ENCODE results near the gene COL16A1.

The COL16A1 gene

GRCh38 chr1:31657972-31658510 lies 45.8 kb downstream of the COL16A1 start:
- DNase-seq (ENCODE audit: low read depth): no peak
- TF ChIP-seq, protein P1, sequence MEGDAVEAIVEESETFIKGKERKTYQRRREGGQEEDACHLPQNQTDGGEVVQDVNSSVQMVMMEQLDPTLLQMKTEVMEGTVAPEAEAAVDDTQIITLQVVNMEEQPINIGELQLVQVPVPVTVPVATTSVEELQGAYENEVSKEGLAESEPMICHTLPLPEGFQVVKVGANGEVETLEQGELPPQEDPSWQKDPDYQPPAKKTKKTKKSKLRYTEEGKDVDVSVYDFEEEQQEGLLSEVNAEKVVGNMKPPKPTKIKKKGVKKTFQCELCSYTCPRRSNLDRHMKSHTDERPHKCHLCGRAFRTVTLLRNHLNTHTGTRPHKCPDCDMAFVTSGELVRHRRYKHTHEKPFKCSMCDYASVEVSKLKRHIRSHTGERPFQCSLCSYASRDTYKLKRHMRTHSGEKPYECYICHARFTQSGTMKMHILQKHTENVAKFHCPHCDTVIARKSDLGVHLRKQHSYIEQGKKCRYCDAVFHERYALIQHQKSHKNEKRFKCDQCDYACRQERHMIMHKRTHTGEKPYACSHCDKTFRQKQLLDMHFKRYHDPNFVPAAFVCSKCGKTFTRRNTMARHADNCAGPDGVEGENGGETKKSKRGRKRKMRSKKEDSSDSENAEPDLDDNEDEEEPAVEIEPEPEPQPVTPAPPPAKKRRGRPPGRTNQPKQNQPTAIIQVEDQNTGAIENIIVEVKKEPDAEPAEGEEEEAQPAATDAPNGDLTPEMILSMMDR (IDR thresholded peaks at IDR 0.05; ENCODE audit: low read length, missing control alignments): no peak

DNA sequence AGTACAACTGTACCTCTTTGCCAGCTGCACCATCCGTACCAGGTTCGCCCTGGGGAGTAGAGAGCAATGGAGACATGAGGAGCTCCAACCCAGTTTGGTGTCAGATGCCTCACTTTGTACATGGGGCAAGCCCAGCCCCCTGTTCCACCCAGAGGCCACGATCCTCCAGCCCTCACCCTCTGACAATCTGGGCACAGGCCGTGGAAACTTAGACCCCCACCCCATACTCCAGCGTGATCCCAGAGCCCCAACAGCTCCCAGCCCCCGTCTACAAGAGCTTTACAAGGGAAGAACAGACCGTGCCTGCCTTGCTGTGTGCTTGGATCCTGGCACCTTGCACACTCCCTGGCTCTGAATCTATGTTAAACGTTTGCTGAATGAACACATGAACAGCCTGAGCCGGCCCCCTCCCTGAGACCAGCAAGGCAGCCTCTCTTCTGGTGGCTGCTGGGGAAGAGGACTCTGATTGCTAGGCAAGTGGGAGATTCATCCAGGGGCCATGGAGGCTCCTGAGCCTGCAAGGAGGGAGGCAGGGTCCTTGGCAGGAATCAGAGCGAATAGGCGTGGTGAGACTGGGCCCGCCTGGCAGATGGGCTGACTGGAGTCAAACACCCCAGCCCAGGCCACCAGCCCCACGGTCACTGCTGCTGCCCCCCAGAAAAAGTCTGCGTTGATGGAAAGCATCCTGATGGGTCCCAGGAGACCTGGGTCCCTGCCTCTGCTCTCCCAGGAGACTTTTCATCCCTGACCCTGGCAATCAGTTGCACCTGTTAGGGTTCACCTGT lies 46.6 kb downstream of the COL16A1 start:
- DNase-seq (ENCODE audit: low read depth): no peak
- no peak overlapping the region for H3K4me3 ChIP-seq (replicated peaks; ENCODE audit: low read depth, low read length)
- TF ChIP-seq, protein P1 (IDR thresholded peaks at IDR 0.05; ENCODE audit: low read length, missing control alignments): no peak

More at GRCh38 chr1:31657972-31658510, 45.8 kb downstream of the COL16A1 start:
- no peak overlapping the region for H3K4me3 ChIP-seq (replicated peaks; ENCODE audit: low read depth, low read length)

GRCh38 chr1:31655756-31656155 lies 48.1 kb downstream of the COL16A1 start:
- H3K4me3 ChIP-seq (replicated peaks; ENCODE audit: low read depth, low read length): no peak overlapping the region
- no peak for DNase-seq (ENCODE audit: low read depth)
- TF ChIP-seq, protein P1 (IDR thresholded peaks at IDR 0.05; ENCODE audit: low read length, missing control alignments): no peak

DNA sequence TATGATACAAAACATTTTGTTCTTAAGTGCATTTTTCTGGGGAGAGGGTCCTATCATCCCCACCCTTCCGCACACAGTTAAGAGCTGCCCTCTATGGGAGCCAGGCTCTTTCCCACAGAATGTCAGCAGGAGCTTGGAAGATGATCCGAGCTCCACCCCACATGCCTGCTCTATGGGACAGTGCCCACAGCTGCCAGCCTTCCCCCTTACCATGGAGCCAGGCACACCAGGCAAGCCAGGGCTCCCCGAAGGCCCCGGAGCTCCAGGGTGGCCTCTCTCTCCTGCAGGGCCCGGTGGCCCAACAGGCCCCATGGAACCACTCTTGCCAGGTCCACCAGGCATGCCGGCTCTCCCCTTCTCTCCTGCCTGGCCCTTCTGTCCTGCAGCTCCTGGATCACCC lies 48.7 kb downstream of the COL16A1 start:
- H3K4me3 ChIP-seq (replicated peaks; ENCODE audit: low read depth, low read length): no peak overlapping the region
- no peak for DNase-seq (ENCODE audit: low read depth)
- TF ChIP-seq, protein P1 (IDR thresholded peaks at IDR 0.05; ENCODE audit: low read length, missing control alignments): no peak

GRCh38 chr1:31654474-31654776 lies 49.4 kb downstream of the COL16A1 start:
- TF ChIP-seq, protein P1 (IDR thresholded peaks at IDR 0.05; ENCODE audit: low read length, missing control alignments): no peak
- no peak overlapping the region for H3K4me3 ChIP-seq (replicated peaks; ENCODE audit: low read depth, low read length)
- DNase-seq (ENCODE audit: low read depth): no peak

DNA sequence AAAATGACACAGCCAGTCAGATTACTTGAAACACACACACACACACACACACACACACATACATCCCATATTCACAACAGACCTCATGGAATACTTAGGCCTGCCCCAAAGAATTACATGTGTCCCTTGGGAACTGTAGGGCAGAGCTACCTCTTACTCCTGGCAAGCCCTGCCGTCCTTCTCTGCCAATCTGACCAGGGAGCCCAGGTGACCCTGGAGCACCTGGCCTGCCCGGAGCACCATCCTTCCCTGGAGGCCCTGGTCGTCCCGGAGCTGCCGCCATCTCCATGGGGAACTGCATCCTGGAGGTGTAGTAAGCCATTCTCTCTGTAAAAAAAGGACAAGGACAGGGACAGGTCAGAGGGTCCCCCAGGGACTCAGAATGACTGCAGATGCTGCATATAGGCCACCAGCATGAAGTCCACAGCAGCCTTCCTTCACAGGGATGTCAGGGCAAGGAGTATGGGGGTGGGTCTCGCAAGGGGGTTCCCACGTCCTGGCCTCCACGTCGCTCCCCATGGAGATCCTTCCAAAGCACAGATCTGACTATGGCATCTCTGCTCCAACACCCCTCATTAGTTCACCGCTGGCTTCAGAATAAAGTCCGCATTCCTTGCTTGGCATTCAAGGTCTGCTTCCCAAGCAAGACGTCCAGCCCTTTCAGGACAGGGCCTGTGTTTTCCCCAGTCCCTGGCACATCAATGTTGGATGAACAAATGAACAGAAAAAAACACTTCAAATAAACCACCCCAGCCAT lies 49.9 kb downstream of the COL16A1 start:
- no peak overlapping the region for H3K4me3 ChIP-seq (replicated peaks; ENCODE audit: low read depth, low read length)

More for the DNA sequence above, 49.9 kb downstream of the COL16A1 start:
- TF ChIP-seq, protein P1 (IDR thresholded peaks at IDR 0.05; ENCODE audit: low read length, missing control alignments): no peak
- no peak for DNase-seq (ENCODE audit: low read depth)
